Stimulated activated naive B cell treated with anti-CD40 and anti-IgM and Interleukin-4, amounts not matched to agents 10 μg/mL and 1 μg/mL and 100 μg/mL, for 72 hours (primary cell): ENCODE data around the gene MACO1.
"Not testable (repeated sequence)": the region's sequence is repeated elsewhere in the genome, so short reads cannot be mapped to it uniquely, and the experiment has no call there.

ENCODE experiments used
- ATAC-seq, 2 donors: fragments of 150-1000 bp; cut with Tn5 transposase; replicated peaks; 2 replicates each; pipeline ENCODE4 v1.10.0; 2021; ENCODE audit warnings: moderate library complexity in 1 of 2
- DNase-seq: peaks from one replicate; pipeline ENCODE4 v3.0.0; 2021
- H3K27ac Mint-ChIP-seq: one replicate; pipeline ENCODE4 v1.8.0; 2022; ENCODE audit warnings: mild to moderate bottlenecking, mixed read lengths
- H3K27me3 Mint-ChIP-seq, 2 donors: one replicate each; pipeline ENCODE4 v1.8.0; 2022; ENCODE audit warnings: mixed read lengths in 2 of 2
- H3K36me3 Mint-ChIP-seq, 2 donors: one replicate each; pipeline ENCODE4 v1.8.0; 2022; ENCODE audit warnings: mixed read lengths in 2 of 2, mild to moderate bottlenecking in 1 of 2
- H3K4me1 Mint-ChIP-seq, 2 donors: one replicate each; pipeline ENCODE4 v1.8.0; 2022; ENCODE audit warnings: mixed read lengths in 2 of 2, mild to moderate bottlenecking in 1 of 2
- H3K4me3 Mint-ChIP-seq, 2 donors: one replicate each; pipeline ENCODE4 v1.8.0; 2022; ENCODE audit warnings: mild to moderate bottlenecking in 2 of 2, mixed read lengths in 2 of 2, moderate library complexity in 1 of 2
- H3K9me3 Mint-ChIP-seq, 2 donors: one replicate each; pipeline ENCODE4 v1.8.0; 2022; ENCODE audit warnings: mixed read lengths in 2 of 2, mild to moderate bottlenecking in 1 of 2

MACO1 gene, protein sequence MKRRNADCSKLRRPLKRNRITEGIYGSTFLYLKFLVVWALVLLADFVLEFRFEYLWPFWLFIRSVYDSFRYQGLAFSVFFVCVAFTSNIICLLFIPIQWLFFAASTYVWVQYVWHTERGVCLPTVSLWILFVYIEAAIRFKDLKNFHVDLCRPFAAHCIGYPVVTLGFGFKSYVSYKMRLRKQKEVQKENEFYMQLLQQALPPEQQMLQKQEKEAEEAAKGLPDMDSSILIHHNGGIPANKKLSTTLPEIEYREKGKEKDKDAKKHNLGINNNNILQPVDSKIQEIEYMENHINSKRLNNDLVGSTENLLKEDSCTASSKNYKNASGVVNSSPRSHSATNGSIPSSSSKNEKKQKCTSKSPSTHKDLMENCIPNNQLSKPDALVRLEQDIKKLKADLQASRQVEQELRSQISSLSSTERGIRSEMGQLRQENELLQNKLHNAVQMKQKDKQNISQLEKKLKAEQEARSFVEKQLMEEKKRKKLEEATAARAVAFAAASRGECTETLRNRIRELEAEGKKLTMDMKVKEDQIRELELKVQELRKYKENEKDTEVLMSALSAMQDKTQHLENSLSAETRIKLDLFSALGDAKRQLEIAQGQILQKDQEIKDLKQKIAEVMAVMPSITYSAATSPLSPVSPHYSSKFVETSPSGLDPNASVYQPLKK

DNA sequence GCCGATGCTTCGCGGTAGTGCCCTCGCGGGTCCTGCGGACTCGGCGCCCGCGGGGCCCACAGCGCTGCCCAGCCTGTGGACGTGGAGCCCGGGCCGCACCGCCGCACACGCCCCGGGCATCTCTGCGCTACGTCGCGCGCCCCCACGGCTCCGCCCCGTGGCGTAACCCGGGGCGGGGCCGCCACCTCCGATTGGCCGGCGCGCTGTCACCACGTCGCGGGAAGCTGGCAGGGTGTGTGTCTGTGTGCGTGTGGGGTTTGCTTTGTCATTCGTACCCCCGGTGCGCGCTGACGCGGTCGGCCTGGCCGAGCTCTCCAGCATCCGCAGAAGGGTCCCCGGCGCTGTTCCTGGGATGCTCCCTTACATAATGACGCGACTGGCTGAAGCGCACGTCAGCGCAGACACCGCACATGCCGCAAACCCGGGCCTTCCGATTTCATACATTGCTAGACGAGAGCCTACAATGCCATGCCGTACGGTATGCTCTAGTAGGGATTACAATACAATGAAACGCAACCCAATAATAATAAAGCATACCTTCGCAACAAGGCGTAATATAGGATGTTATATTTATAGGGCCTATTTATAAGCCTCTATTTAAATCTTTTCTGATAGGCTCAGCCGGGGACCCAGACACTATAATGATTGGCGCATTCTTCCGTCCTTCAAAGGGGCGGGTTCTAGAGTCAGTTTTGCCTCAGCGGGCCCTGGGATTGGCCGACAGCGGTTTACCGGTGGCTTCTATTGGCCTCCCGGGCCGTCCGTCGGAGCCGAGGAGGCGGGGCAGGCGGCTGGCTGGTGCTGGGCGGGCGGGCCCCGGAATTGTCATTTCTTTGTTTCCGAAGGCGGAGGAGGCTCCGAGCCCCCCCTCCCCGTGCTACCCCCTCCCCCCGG lies at the start of gene MACO1:
Gene MACO1, plus strand, starts transcription at position 825 of the 894 bp plus-strand sequence. CDS start 202 bp downstream, outside the sequence.
- peak within 1 kb of the TSS; percentile 91 to 96 for H3K4me3 Mint-ChIP-seq
- no peaks in the 10 kb centered on the region for H3K27me3 Mint-ChIP-seq
- H3K9me3 Mint-ChIP-seq, result no peaks in the 10 kb centered on the region
- H3K36me3 Mint-ChIP-seq, result no peaks in the 10 kb centered on the region
- DNase-seq (peak; percentile 96), ATAC-seq (peak; percentile 90 to 92)
- peaks cover 22 to 48% of the 10 kb centered on the region in 2 donors for H3K4me1 Mint-ChIP-seq
- H3K27ac Mint-ChIP-seq, result peak within 1 kb of the TSS; percentile 99

- H3K4me3 Mint-ChIP-seq, DNase-seq, H3K4me1 Mint-ChIP-seq, H3K9me3 Mint-ChIP-seq, ATAC-seq, H3K27me3 Mint-ChIP-seq, H3K27ac Mint-ChIP-seq, H3K36me3 Mint-ChIP-seq: not testable (repeated sequence)
Measured at GRCh38 chr1:25382543-25382942, 48.2 kb upstream of the MACO1 start.

- not testable (repeated sequence) for H3K4me3 Mint-ChIP-seq, H3K27me3 Mint-ChIP-seq, H3K4me1 Mint-ChIP-seq, H3K27ac Mint-ChIP-seq, DNase-seq, H3K9me3 Mint-ChIP-seq, ATAC-seq, H3K36me3 Mint-ChIP-seq
Measured at GRCh38 chr1:25383090-25383489, 47.6 kb upstream of the MACO1 start.

DNA sequence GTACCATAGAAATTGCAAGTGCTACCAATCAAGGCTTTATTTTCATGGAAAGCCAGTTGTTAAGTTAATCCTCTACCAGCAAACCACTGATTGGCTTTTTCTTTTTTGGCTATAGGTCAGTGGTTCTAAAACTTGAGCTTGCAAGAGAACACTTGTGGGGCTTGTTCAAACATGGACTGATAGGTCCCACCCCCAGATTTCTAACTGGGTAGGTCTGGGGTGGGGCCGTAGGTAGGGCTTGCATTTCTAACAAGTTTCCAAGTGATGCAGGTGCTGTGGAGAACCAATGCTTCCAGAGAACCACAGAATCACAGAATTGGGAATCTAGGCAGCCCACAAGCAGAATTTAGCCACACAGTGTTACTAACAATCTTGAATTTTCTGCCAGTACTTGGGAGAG lies 46.8 kb upstream of the MACO1 start:
- H3K27ac Mint-ChIP-seq, ATAC-seq, DNase-seq, H3K36me3 Mint-ChIP-seq, H3K27me3 Mint-ChIP-seq, H3K4me3 Mint-ChIP-seq, H3K4me1 Mint-ChIP-seq, H3K9me3 Mint-ChIP-seq: not testable (repeated sequence)

DNA sequence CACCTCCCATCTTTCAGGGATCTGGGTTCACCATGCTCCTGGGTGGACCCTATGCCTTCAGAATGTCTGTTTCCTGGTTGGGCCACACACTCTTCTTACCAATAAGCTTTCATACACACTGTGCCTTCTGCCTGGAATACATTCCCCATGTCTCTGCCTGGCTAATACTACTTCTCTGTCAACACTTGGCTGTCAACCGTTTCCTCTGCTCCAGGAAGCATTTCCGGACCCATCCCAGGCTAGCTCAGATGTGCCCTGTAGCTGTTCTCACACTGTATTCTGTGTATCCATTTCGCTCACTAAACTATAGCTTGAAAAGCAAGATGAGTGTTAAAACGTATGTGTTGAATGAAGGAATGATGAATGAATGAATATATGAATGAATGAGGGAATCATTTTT lies 43.6 kb upstream of the MACO1 start:
- not testable (repeated sequence) for H3K27me3 Mint-ChIP-seq, H3K36me3 Mint-ChIP-seq, H3K4me3 Mint-ChIP-seq, H3K27ac Mint-ChIP-seq, DNase-seq, H3K4me1 Mint-ChIP-seq, H3K9me3 Mint-ChIP-seq, ATAC-seq

- not testable (repeated sequence) for H3K9me3 Mint-ChIP-seq, H3K27ac Mint-ChIP-seq, H3K36me3 Mint-ChIP-seq, H3K4me3 Mint-ChIP-seq, DNase-seq, H3K27me3 Mint-ChIP-seq, ATAC-seq, H3K4me1 Mint-ChIP-seq
Measured at GRCh38 chr1:25388691-25389090, 42.0 kb upstream of the MACO1 start.

DNA sequence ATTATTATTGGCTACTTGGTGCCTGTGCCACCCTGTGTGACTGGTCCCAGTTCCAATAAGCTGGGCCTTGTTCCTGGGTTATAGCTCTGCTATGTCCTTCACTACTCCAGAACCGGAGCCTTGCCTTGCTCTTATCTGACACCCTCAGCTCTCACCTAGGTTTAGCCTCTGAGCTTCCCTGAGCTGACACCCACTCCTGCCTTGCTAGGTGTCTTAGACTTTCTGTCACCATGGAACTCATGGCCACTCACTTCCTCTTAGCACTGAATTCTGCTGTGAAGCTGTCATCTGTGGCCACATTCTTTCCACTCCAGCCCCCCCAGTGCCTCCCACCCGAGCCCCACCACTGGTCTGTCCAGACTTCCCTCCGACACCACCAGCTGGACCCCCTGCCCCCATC lies 41.0 kb upstream of the MACO1 start:
- not testable (repeated sequence) for DNase-seq, H3K27ac Mint-ChIP-seq, H3K9me3 Mint-ChIP-seq, H3K4me3 Mint-ChIP-seq, H3K27me3 Mint-ChIP-seq, H3K4me1 Mint-ChIP-seq, H3K36me3 Mint-ChIP-seq
- ATAC-seq, result peak; percentile 57 to 72

GRCh38 chr1:25392841-25393240 lies 37.9 kb upstream of the MACO1 start:
- ATAC-seq, result no peak
- no peak overlapping the region for H3K27ac Mint-ChIP-seq
- peaks cover 5 to 13% of the 10 kb centered on the region in 2 donors for H3K4me1 Mint-ChIP-seq
- H3K9me3 Mint-ChIP-seq, result no peaks in the 10 kb centered on the region
- no peak for DNase-seq
- H3K4me3 Mint-ChIP-seq, result no peak overlapping the region
- H3K36me3 Mint-ChIP-seq, result peaks cover 0 to 2% of the 10 kb centered on the region in 2 donors
- H3K27me3 Mint-ChIP-seq, result peaks cover 0 to 6% of the 10 kb centered on the region in 2 donors

- not testable (repeated sequence) for H3K27ac Mint-ChIP-seq
Measured at GRCh38 chr1:25397549-25397948, 33.1 kb upstream of the MACO1 start.

DNA sequence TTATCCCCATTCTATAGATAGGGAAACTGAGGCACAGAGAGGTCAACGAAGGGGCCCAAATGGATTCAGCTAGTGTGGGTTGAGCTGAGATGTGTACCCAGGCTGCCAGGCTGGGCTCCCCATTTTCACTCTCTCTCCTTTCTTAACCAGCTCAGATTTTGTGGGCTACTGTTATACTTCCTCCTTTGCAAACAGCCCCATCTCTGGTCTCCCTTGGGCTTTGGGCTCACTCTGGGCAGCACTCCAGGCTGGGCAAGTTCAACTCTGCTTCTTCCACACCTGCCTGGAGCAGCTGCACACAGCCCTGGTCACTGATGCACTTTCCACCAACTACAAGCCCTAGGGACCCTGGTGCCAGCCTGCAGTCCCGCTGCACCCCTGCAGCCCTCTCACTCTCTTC lies 32.6 kb upstream of the MACO1 start:
- H3K27me3 Mint-ChIP-seq, result peaks cover 8 to 18% of the 10 kb centered on the region in 2 donors
- H3K4me3 Mint-ChIP-seq, result not testable (repeated sequence)

More at GRCh38 chr1:25397549-25397948, 33.1 kb upstream of the MACO1 start:
- H3K27me3 Mint-ChIP-seq, result peaks cover 3 to 14% of the 10 kb centered on the region in 2 donors
- DNase-seq, H3K9me3 Mint-ChIP-seq, H3K36me3 Mint-ChIP-seq, H3K4me1 Mint-ChIP-seq, H3K4me3 Mint-ChIP-seq: not testable (repeated sequence)
- peak; percentile 42 to 69 for ATAC-seq

GRCh38 chr1:25402947-25403803 lies 27.5 kb upstream of the MACO1 start:
- peak; percentile 39 to 66 for ATAC-seq
- H3K27me3 Mint-ChIP-seq, result peaks cover 11 to 16% of the 10 kb centered on the region in 2 donors
- H3K27ac Mint-ChIP-seq, result not testable (repeated sequence)

More for the DNA sequence above, 32.6 kb upstream of the MACO1 start:
- not testable (repeated sequence) for H3K9me3 Mint-ChIP-seq, H3K36me3 Mint-ChIP-seq, DNase-seq, H3K27ac Mint-ChIP-seq, H3K4me1 Mint-ChIP-seq
- ATAC-seq, result peak; percentile 73 to 88

DNA sequence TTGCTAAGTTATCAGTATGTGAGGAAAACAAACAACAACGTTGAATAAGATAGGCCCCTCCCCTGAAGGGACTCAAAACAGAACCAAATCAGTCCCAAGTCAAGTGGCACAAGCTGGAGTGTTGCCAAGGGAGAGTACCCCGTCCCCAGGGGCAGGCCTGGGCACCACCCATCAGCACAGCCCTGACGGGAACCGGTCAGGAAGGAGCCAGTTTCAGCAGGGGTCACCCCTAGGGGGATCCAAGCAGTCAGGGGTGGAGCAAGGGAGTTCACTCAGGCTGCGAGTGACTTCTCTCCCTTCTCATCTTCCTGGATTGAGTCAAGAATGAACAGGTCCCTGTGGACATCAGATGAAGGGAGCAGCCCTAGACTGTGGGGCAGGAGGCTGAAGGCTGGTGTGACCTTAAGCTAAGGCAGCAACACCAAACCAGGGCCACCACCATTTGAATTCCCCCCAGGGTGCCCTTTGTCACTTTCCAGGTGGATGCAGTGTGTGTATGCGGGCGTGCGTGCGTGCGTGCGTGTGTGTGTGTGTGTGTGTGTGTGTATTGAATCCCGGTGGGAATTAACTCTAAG lies 24.9 kb upstream of the MACO1 start:
- not testable (repeated sequence) for H3K4me1 Mint-ChIP-seq, H3K9me3 Mint-ChIP-seq, H3K36me3 Mint-ChIP-seq, H3K4me3 Mint-ChIP-seq
- Mint-ChIP-seq H3K27me3 (peaks cover 11 to 16% of the 10 kb centered on the region in 2 donors), H3K27ac (peak overlapping the region; percentile 37)
- DNase-seq (peak; percentile 35), ATAC-seq (peak; percentile 75 to 87)

More at GRCh38 chr1:25402947-25403803, 27.5 kb upstream of the MACO1 start:
- H3K4me1 Mint-ChIP-seq, DNase-seq, H3K4me3 Mint-ChIP-seq, H3K9me3 Mint-ChIP-seq, H3K36me3 Mint-ChIP-seq: not testable (repeated sequence)

DNA sequence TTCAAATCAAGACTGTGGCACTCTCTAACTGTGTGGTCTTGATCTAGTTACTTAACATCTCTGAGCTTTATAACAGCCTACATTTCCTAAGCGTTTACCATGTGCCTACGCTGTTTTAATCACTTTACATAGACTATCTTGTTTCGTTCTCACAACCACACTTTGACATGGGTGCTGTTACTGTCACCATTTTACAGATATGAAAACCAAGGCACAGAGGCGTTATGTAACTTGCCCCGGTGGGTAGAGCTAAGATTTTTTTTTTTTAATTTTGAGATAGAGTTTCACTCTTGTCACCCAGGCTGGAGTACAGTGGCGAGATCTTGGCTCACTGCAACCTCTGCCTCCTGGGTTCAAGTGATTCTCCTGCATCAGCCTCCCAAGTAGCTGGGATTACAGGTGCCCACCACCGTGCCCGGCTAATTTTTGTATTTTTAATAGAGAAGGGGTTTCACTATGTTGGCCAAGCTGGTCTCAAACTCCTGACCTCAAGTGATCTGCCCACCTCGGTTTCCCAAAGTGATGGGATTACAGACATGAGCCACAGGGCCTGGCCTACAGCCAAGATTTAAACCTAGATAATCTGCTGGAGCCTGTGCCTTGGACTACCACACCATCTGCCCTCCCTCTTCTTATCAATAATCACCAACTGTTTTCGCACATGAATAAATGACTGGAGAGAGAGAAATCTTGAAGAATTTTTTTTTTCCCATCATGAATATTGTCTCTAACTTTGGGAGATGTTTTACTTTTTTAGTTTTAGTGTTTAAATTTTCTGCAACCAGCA lies 20.9 kb upstream of the MACO1 start:
- not testable (repeated sequence) for H3K4me1 Mint-ChIP-seq, H3K4me3 Mint-ChIP-seq, H3K27ac Mint-ChIP-seq, H3K27me3 Mint-ChIP-seq, H3K9me3 Mint-ChIP-seq, DNase-seq, H3K36me3 Mint-ChIP-seq, ATAC-seq
